H9 (cell line): ENCODE measurements around the gene LNPEP. TPM values are rescaled to one million over a fixed set of nuclear protein-coding genes. Genes with fewer than 3 reads are reported as not detected.
"Not testable (repeated sequence)": the region's sequence is repeated elsewhere in the genome, so short reads cannot be mapped to it uniquely, and the experiment has no call there.

Experiments
- DNase-seq: peaks from one replicate; pipeline ENCODE4 v3.0.0-alpha.2; 2017
- H2AFZ ChIP-seq: one replicate; pipeline ENCODE4 v1.6.1; 2013; ENCODE audit warnings: mild to moderate bottlenecking, low read length, control low read depth, moderate library complexity
- H2AK5ac ChIP-seq: 2 replicates; pipeline ENCODE4 v1.6.1; 2013; ENCODE audit warnings: low read length, control low read depth, mixed read lengths; ENCODE audit not compliant: insufficient read length
- H2BK120ac ChIP-seq: one replicate; pipeline ENCODE4 v1.6.1; 2013; ENCODE audit warnings: low read depth, mild to moderate bottlenecking, low read length, control low read depth, inconsistent platforms; ENCODE audit not compliant: poor library complexity, severe bottlenecking
- H2BK12ac ChIP-seq: 2 replicates; pipeline ENCODE4 v1.6.1; 2013; ENCODE audit warnings: low read length, control low read depth, mixed read lengths, low read depth; ENCODE audit not compliant: insufficient read length
- H2BK15ac ChIP-seq: 2 replicates; pipeline ENCODE4 v1.6.1; 2013; ENCODE audit warnings: low read depth, low read length, control low read depth
- H2BK20ac ChIP-seq: one replicate; pipeline ENCODE4 v1.6.1; 2013; ENCODE audit warnings: low read depth, mild to moderate bottlenecking, low read length, control low read depth, inconsistent platforms; ENCODE audit not compliant: poor library complexity, severe bottlenecking
- H2BK5ac ChIP-seq: 2 replicates; pipeline ENCODE4 v1.6.1; 2013; ENCODE audit warnings: low read length, control low read depth, mixed read lengths; ENCODE audit not compliant: insufficient read length
- H3K14ac ChIP-seq: 2 replicates; pipeline ENCODE4 v1.6.1; 2013; ENCODE audit warnings: low read length, control low read depth; ENCODE audit not compliant: insufficient read depth
- H3K18ac ChIP-seq: 2 replicates; pipeline ENCODE4 v1.6.1; 2013; ENCODE audit warnings: low read depth, mild to moderate bottlenecking, mixed read lengths, low read length, control low read depth; ENCODE audit not compliant: insufficient read length
- H3K23ac ChIP-seq: 2 replicates; pipeline ENCODE4 v1.6.1; 2013; ENCODE audit warnings: low read length, control low read depth, mixed read lengths, low read depth; ENCODE audit not compliant: insufficient read length
- H3K23me2 ChIP-seq: 2 replicates; pipeline ENCODE4 v1.6.1; 2013; ENCODE audit warnings: low read depth, mild to moderate bottlenecking, mixed read lengths, low read length, control low read depth; ENCODE audit not compliant: insufficient read length, poor library complexity, severe bottlenecking
- H3K27ac ChIP-seq: 2 replicates; pipeline ENCODE4 v1.5.1; 2013; ENCODE audit warnings: low read length, control low read depth, mixed read lengths, low read depth; ENCODE audit not compliant: insufficient read length
- H3K27me3 ChIP-seq: 2 replicates; pipeline ENCODE4 v1.6.1; 2013; ENCODE audit warnings: low read length, control low read depth, inconsistent platforms; ENCODE audit not compliant: insufficient read depth
- H3K4ac ChIP-seq: 2 replicates; pipeline ENCODE4 v1.6.1; 2013; ENCODE audit warnings: low read depth, mild to moderate bottlenecking, control low read depth, inconsistent platforms, low read length, moderate library complexity
- H3K4me1 ChIP-seq: 2 replicates; pipeline ENCODE4 v1.6.1; 2013; ENCODE audit warnings: low read length, control low read depth, inconsistent platforms; ENCODE audit not compliant: insufficient read depth
- H3K4me2 ChIP-seq: 2 replicates; pipeline ENCODE4 v1.6.1; 2013; ENCODE audit warnings: low read length, control low read depth, mixed read lengths; ENCODE audit not compliant: insufficient read length, insufficient read depth
- H3K56ac ChIP-seq: 2 replicates; pipeline ENCODE4 v1.6.1; 2013; ENCODE audit warnings: low read depth, mild to moderate bottlenecking, mixed read lengths, low read length, control low read depth; ENCODE audit not compliant: insufficient read length
- H3K79me1 ChIP-seq: 2 replicates; pipeline ENCODE4 v1.6.1; 2013; ENCODE audit warnings: low read depth, mild to moderate bottlenecking, moderate library complexity, low read length, control low read depth, inconsistent platforms; ENCODE audit not compliant: insufficient read depth, poor library complexity, severe bottlenecking
- H3K79me2 ChIP-seq: 2 replicates; pipeline ENCODE4 v1.6.1; 2013; ENCODE audit warnings: low read length, control low read depth, inconsistent platforms; ENCODE audit not compliant: insufficient read depth
- H3K9ac ChIP-seq: 2 replicates; pipeline ENCODE4 v1.6.1; 2013; ENCODE audit warnings: low read length, control low read depth, mixed read lengths; ENCODE audit not compliant: insufficient read length; ENCODE audit errors: extremely low read depth
- H3K9me3 ChIP-seq: one replicate; pipeline ENCODE4 v1.6.1; 2013; ENCODE audit warnings: low read depth, low read length, inconsistent platforms; ENCODE audit not compliant: control insufficient read depth
- H3T11ph ChIP-seq: one replicate; pipeline ENCODE4 v1.6.1; 2013; ENCODE audit warnings: mild to moderate bottlenecking, low read length, control low read depth, inconsistent platforms
- H4K20me1 ChIP-seq: one replicate; pipeline ENCODE4 v1.6.1; 2013; ENCODE audit not compliant: control insufficient read depth, insufficient read length, insufficient read depth
- H4K5ac ChIP-seq: 2 replicates; pipeline ENCODE4 v1.6.1; 2013; ENCODE audit warnings: low read depth, mild to moderate bottlenecking, mixed read lengths, low read length, control low read depth; ENCODE audit not compliant: insufficient read length
- H4K8ac ChIP-seq: replicated peaks from 2 replicates; pipeline ENCODE4 v1.6.1; 2013; ENCODE audit warnings: low read length, control low read depth, mixed read lengths, low read depth; ENCODE audit not compliant: insufficient read length
- H4K91ac ChIP-seq: 2 replicates; pipeline ENCODE4 v1.6.1; 2013; ENCODE audit warnings: low read depth, mild to moderate bottlenecking, moderate library complexity, mixed read lengths, low read length, control low read depth; ENCODE audit not compliant: insufficient read length
- H3K27ac Mint-ChIP-seq, 3 experiments: 2 replicates in 2 of 3; 3 replicates in 1 of 3; pipeline ENCODE4 v1.8.0; 2020 to 2021; ENCODE audit warnings: mixed read lengths in 3 of 3, mild to moderate bottlenecking in 1 of 3, moderate library complexity in 1 of 3
- H3K27me3 Mint-ChIP-seq: 2 replicates; pipeline ENCODE4 v1.8.0; 2021; ENCODE audit warnings: low read depth, mild to moderate bottlenecking, moderate library complexity, mixed read lengths
- H3K36me3 Mint-ChIP-seq, 3 experiments: 2 replicates in 2 of 3; 3 replicates in 1 of 3; pipeline ENCODE4 v1.8.0; 2020 to 2021; ENCODE audit warnings: low read depth in 3 of 3, mixed read lengths in 3 of 3; ENCODE audit not compliant: insufficient read depth in 1 of 3
- H3K4me1 Mint-ChIP-seq, 2 experiments: 2 replicates each; pipeline ENCODE4 v1.8.0; 2020; ENCODE audit warnings: mixed read lengths in 2 of 2
- H3K4me3 Mint-ChIP-seq, 2 experiments: 2 replicates in 1 of 2; 3 replicates in 1 of 2; pipeline ENCODE4 v1.8.0; 2020 to 2021; ENCODE audit warnings: mild to moderate bottlenecking in 2 of 2, mixed read lengths in 2 of 2, moderate library complexity in 1 of 2
- H3K9me3 Mint-ChIP-seq, 2 experiments: 2 replicates in 1 of 2; 3 replicates in 1 of 2; pipeline ENCODE4 v1.8.0; 2020; ENCODE audit warnings: mild to moderate bottlenecking in 2 of 2, mixed read lengths in 2 of 2, moderate library complexity in 1 of 2
- WGBS: extraction: QIAGEN DNeasy Blood & Tissue Kit; methylation state at CpG from one replicate; pipeline ENCODE4 v1.1.7; 2013; ENCODE audit warnings: missing lambda C conversion rate, low lambda C conversion rate, mixed read lengths; ENCODE audit not compliant: insufficient read length; ENCODE audit errors: extremely low coverage; 5-methylcytosine and 5-hydroxymethylcytosine counted together
- total RNA-seq: library from RNA; stranded (reverse); gene quantifications from 2 replicates; pipeline ENCODE4 v1.2.1, GENCODE V29; 2021
- TF ChIP-seq, protein P1 (sequence below): fragments of 200-600 bp; sonication (generic); conservative IDR thresholded peaks from 3 replicates; pipeline ENCODE4 v1.8.0; 2021; ENCODE audit warnings: antibody characterized with exemption, mild to moderate bottlenecking

The LNPEP gene
- total RNA-seq, 1 experiment from 2014 or later, result 4.1 TPM

DNA sequence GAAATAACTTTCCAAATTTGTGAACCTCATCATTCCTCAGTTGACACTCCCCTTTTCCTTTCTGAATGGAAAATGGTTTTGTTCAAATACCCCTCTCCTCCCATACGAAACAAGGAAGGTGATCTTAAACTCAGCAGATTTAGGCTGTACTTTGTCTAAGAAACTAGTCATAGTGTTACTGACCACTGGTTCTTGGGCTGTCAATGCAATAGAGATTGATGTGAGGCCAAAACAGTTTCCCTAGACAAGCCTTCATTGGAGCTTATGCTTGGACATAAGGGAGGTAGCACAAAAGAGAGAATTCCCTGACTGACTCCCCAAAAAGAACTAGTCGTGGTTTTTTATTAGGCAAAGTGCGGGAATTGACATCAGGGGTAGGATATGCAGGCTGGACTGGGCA, 5.3 kb upstream of the LNPEP start:
- no peaks in the 10 kb centered on the region for H4K20me1 ChIP-seq
- H4K8ac ChIP-seq, result no peak overlapping the region
- no peak overlapping the region for H3K27ac ChIP-seq
- no peak overlapping the region for H3K4me2 ChIP-seq
- H3K23ac ChIP-seq, result no peak overlapping the region
- no peak overlapping the region for H2BK120ac ChIP-seq
- no peak overlapping the region for H2BK20ac ChIP-seq
- Mint-ChIP-seq H3K4me3 (no peak overlapping the region), H3K36me3 (no peaks in the 10 kb centered on the region), H3K4me1 (peaks cover 13% of the 10 kb centered on the region in 2 experiments), H3K27me3 (no peaks in the 10 kb centered on the region; the same call in 1 of the 2 replicates), H3K9me3 (no peaks in the 10 kb centered on the region; a peak in 2 of 5 replicates), H3K27ac (no peak overlapping the region)
- no peak overlapping the region for H3K9ac ChIP-seq
- H4K91ac ChIP-seq, result no peak overlapping the region
- no peak overlapping the region for H3K56ac ChIP-seq
- no peak overlapping the region for H3T11ph ChIP-seq
- no peak for DNase-seq
- no CpG with 5 or more reads among the region's 3 CpGs for WGBS
- no peak overlapping the region for H3K14ac ChIP-seq
- H3K79me1 ChIP-seq, result no peaks in the 10 kb centered on the region
- H3K18ac ChIP-seq, result no peak overlapping the region
- TF ChIP-seq, protein P1, sequence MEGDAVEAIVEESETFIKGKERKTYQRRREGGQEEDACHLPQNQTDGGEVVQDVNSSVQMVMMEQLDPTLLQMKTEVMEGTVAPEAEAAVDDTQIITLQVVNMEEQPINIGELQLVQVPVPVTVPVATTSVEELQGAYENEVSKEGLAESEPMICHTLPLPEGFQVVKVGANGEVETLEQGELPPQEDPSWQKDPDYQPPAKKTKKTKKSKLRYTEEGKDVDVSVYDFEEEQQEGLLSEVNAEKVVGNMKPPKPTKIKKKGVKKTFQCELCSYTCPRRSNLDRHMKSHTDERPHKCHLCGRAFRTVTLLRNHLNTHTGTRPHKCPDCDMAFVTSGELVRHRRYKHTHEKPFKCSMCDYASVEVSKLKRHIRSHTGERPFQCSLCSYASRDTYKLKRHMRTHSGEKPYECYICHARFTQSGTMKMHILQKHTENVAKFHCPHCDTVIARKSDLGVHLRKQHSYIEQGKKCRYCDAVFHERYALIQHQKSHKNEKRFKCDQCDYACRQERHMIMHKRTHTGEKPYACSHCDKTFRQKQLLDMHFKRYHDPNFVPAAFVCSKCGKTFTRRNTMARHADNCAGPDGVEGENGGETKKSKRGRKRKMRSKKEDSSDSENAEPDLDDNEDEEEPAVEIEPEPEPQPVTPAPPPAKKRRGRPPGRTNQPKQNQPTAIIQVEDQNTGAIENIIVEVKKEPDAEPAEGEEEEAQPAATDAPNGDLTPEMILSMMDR, result no peak
- no peak overlapping the region for H3K4ac ChIP-seq
- no peak overlapping the region for H2BK15ac ChIP-seq
- H4K5ac ChIP-seq, result no peak overlapping the region
- H2AFZ ChIP-seq, result no peak overlapping the region
- H3K23me2 ChIP-seq, result peaks cover 5% of the 10 kb centered on the region
- H3K27me3 ChIP-seq, result no peaks in the 10 kb centered on the region; the same call in 1 of the 2 replicates
- H3K79me2 ChIP-seq, result no peaks in the 10 kb centered on the region
- no peak overlapping the region for H2BK5ac ChIP-seq
- no peaks in the 10 kb centered on the region for H3K9me3 ChIP-seq
- peaks cover 2% of the 10 kb centered on the region; the same call in 1 of the 2 replicates for H3K4me1 ChIP-seq
- no peak overlapping the region for H2AK5ac ChIP-seq
- no peak overlapping the region for H2BK12ac ChIP-seq

DNA sequence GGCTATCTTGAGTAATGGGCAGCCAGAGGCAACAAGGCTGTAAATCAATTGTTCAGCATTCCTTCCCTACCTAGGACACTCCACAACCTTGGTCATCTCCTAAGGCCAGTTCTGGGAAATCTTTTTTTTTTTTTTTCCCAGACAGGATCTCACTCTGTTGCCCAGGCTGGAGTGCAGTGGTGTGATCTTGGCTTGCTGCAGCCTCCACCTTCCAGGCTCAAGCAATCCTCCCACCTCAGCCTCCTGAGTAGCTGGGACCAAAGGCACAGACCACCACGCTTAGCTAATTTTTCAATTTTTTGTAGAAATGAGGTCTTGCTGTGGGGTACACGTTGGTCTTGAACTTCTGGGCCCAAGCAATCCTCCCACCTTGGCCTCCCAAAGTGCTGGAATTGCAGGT, 4.8 kb upstream of the LNPEP start:
- H3T11ph ChIP-seq, H4K5ac ChIP-seq, H2AFZ ChIP-seq, H3K56ac ChIP-seq, H3K79me2 ChIP-seq, H3K4me1 ChIP-seq, H3K14ac ChIP-seq, H3K79me1 ChIP-seq, H3K9me3 Mint-ChIP-seq, H4K8ac ChIP-seq, H3K9me3 ChIP-seq, H3K9ac ChIP-seq, H3K36me3 Mint-ChIP-seq, H3K4ac ChIP-seq, H3K23ac ChIP-seq, H3K27ac ChIP-seq, H3K23me2 ChIP-seq, H2BK5ac ChIP-seq, H2BK120ac ChIP-seq, H2BK15ac ChIP-seq, H3K4me2 ChIP-seq, H2BK12ac ChIP-seq, H3K18ac ChIP-seq, H3K27me3 ChIP-seq, H3K4me3 Mint-ChIP-seq, H4K20me1 ChIP-seq, H3K27me3 Mint-ChIP-seq, H2BK20ac ChIP-seq, H3K27ac Mint-ChIP-seq, H4K91ac ChIP-seq, DNase-seq, H2AK5ac ChIP-seq: not testable (repeated sequence)
- no CpG with 5 or more reads among the region's 2 CpGs for WGBS
- peaks cover 13% of the 10 kb centered on the region in 2 experiments for H3K4me1 Mint-ChIP-seq
